Measurements from ENCODE around the gene ZFP36L1.

ZFP36L1 gene

GRCh38 chr14:68740788-68741476 lies 51.9 kb downstream of the ZFP36L1 start:
- no peak for TF ChIP-seq NFIC (IDR thresholded peaks at IDR 0.05)
- no peak for TF ChIP-seq TCF12 (IDR thresholded peaks at IDR 0.05; ENCODE audit: low read depth)
- TF ChIP-seq RAD21 (IDR thresholded peaks at IDR 0.05; ENCODE audit: low read depth), result no peak
- no peak for TF ChIP-seq TEAD4 (IDR thresholded peaks at IDR 0.05)
- TF ChIP-seq FOXM1 (IDR thresholded peaks at IDR 0.05; ENCODE audit: borderline replicate concordance, low read depth), result no peak
- no peak for TF ChIP-seq CEBPB (IDR thresholded peaks at IDR 0.05)
- TF ChIP-seq EGR1 (IDR thresholded peaks at IDR 0.05), result no peak
- TF ChIP-seq CREB1 (IDR thresholded peaks at IDR 0.05; ENCODE audit: low read depth), result no peak
- TF ChIP-seq REST (IDR thresholded peaks at IDR 0.05; ENCODE audit: low read depth), result no peak
- no peak for TF ChIP-seq EP300 (IDR thresholded peaks at IDR 0.05; ENCODE audit: borderline replicate concordance)
- no peak for TF ChIP-seq USF1 (IDR thresholded peaks at IDR 0.05)
- TF ChIP-seq YY1 (IDR thresholded peaks at IDR 0.05; ENCODE audit: low read depth), result no peak
- no peak for TF ChIP-seq MAX (IDR thresholded peaks at IDR 0.05)
- TF ChIP-seq ZBTB7A (IDR thresholded peaks at IDR 0.05; ENCODE audit: low read depth), result no peak
- no peak for TF ChIP-seq TAF1 (IDR thresholded peaks at IDR 0.05; ENCODE audit: low read depth)

- TF ChIP-seq EP300 (IDR thresholded peaks at IDR 0.05; ENCODE audit: borderline replicate concordance) (no peak), RAD21 (IDR thresholded peaks at IDR 0.05; ENCODE audit: low read depth) (no peak), MAX (IDR thresholded peaks at IDR 0.05) (no peak), TEAD4 (IDR thresholded peaks at IDR 0.05) (no peak), ZBTB7A (IDR thresholded peaks at IDR 0.05; ENCODE audit: low read depth) (no peak), NFIC (IDR thresholded peaks at IDR 0.05) (no peak), FOXM1 (IDR thresholded peaks at IDR 0.05; ENCODE audit: borderline replicate concordance, low read depth) (no peak), TCF12 (IDR thresholded peaks at IDR 0.05; ENCODE audit: low read depth) (no peak), YY1 (IDR thresholded peaks at IDR 0.05; ENCODE audit: low read depth) (no peak)
Measured at GRCh38 chr14:68739701-68740100, 53.2 kb downstream of the ZFP36L1 start.

- TF ChIP-seq ZBTB7A (IDR thresholded peaks at IDR 0.05; ENCODE audit: low read depth) (no peak), EGR1 (IDR thresholded peaks at IDR 0.05) (no peak), YY1 (IDR thresholded peaks at IDR 0.05; ENCODE audit: low read depth) (no peak), CEBPB (IDR thresholded peaks at IDR 0.05) (no peak), MAX (IDR thresholded peaks at IDR 0.05) (no peak), RAD21 (IDR thresholded peaks at IDR 0.05; ENCODE audit: low read depth) (no peak), TAF1 (IDR thresholded peaks at IDR 0.05; ENCODE audit: low read depth) (no peak), NFIC (IDR thresholded peaks at IDR 0.05) (no peak), REST (IDR thresholded peaks at IDR 0.05; ENCODE audit: low read depth) (no peak), TEAD4 (IDR thresholded peaks at IDR 0.05) (no peak), TCF12 (IDR thresholded peaks at IDR 0.05; ENCODE audit: low read depth) (no peak), FOXM1 (IDR thresholded peaks at IDR 0.05; ENCODE audit: borderline replicate concordance, low read depth) (no peak), USF1 (IDR thresholded peaks at IDR 0.05) (no peak), CREB1 (IDR thresholded peaks at IDR 0.05; ENCODE audit: low read depth) (no peak), EP300 (IDR thresholded peaks at IDR 0.05; ENCODE audit: borderline replicate concordance) (no peak)
Measured at GRCh38 chr14:68738559-68738958, 54.3 kb downstream of the ZFP36L1 start.

All from Ishikawa (cell line).